Glutamatergic neuron (in vitro differentiated cells): Measurements from ENCODE around the gene LAMTOR4. TPM values are rescaled to one million over a fixed set of nuclear protein-coding genes. Genes with fewer than 3 reads are reported as not detected.

Experiments
- DNase-seq: peaks from one replicate; pipeline ENCODE4 v3.0.0; 2022
- H3K27ac Mint-ChIP-seq: one replicate; pipeline ENCODE4 v1.8.0; 2020; ENCODE audit warnings: mild to moderate bottlenecking, mixed read lengths, inconsistent platforms; ENCODE audit not compliant: unreplicated experiment
- H3K27me3 Mint-ChIP-seq: one replicate; pipeline ENCODE4 v1.8.0; 2020; ENCODE audit warnings: mild to moderate bottlenecking, moderate library complexity, mixed read lengths, inconsistent platforms; ENCODE audit not compliant: unreplicated experiment
- H3K36me3 Mint-ChIP-seq: one replicate; pipeline ENCODE4 v1.8.0; 2020; ENCODE audit warnings: mild to moderate bottlenecking, mixed read lengths, inconsistent platforms; ENCODE audit not compliant: unreplicated experiment
- H3K4me1 Mint-ChIP-seq: one replicate; pipeline ENCODE4 v1.8.0; 2020; ENCODE audit warnings: mild to moderate bottlenecking, low read depth, mixed read lengths, inconsistent platforms; ENCODE audit not compliant: unreplicated experiment
- H3K4me3 Mint-ChIP-seq: one replicate; pipeline ENCODE4 v1.8.0; 2020; ENCODE audit warnings: mild to moderate bottlenecking, mixed read lengths, inconsistent platforms; ENCODE audit not compliant: unreplicated experiment
- H3K9me3 Mint-ChIP-seq: one replicate; pipeline ENCODE4 v1.8.0; 2020; ENCODE audit warnings: mild to moderate bottlenecking, moderate library complexity, mixed read lengths, inconsistent platforms; ENCODE audit not compliant: unreplicated experiment
- CTCF ChIP-seq: fragments of 200-600 bp; sonication (generic); IDR thresholded peaks from one replicate; pipeline ENCODE4 v1.5.0; 2021; ENCODE audit not compliant: partially characterized antibody, unreplicated experiment
- long read RNA-seq: library from polyadenylated mRNA; unstranded; transcript quantifications from one replicate; pipeline ENCODE4 v2.0.0, GENCODE V29; 2020; ENCODE audit not compliant: unreplicated experiment
- total RNA-seq: library from RNA; stranded (reverse); fragmentation: NEBNext Ultra II Directional; extraction: Animal tissue kit (Norgen Biotek cat#: 25700); gene quantifications from one replicate; pipeline ENCODE4 v1.2.1, GENCODE V29; 2021; ENCODE audit not compliant: unreplicated experiment

LAMTOR4 gene
- total RNA-seq: 66.9 TPM
- long read RNA-seq, transcript LAMTOR4-201 (4 exons, 605 nt): major isoform, 50 of 64 reads
- long read RNA-seq, transcript LAMTOR4-205 (4 exons, 621 nt): minor isoform, 5 of 64 reads
- long read RNA-seq, partial matches to known transcripts: 0 of 64 reads
- long read RNA-seq, other reads (novel, unspliced or antisense): 1 of 64 reads

DNA sequence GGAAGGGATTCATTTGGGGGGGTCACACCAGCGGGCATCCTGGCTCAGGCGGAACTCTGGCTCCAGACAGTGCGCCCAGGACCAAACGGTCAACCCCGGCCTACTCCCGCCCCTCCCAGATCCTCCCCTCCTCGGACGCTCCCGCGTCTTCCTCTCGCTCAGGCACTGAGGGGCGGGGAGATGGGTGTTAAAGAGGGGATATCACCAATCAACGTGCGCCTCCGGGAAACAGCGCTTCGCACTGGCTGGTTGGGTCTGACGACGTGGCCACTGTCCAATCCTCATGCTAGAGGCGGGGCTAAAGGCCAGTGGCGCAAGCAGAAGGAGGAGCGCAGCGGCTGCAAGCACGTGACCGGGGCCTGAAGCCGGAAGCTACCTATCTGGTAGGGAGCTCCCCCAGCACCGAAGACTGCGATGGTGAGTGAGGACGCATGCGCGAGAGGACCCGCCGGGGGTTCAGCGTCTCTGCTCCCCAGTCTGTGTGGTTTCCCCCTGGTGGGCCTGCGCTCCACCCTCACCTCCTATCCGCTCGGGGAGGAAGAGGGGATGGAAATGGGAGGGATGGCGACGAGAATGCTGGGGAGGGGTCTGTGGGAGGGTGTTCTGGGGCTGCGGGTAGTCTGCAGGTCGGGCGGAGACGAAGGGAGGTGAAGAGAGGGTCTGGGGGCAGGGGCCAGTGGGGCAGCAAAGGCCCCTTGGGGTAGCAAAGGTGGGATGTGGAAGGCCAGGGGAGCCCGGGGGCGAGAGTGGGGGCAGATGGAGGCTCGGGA, at the start of gene LAMTOR4:
LAMTOR4 (plus strand) TSS at position 360 of the 770 bp plus-strand sequence; CDS start at position 415, 55 bp downstream.
- Mint-ChIP-seq H3K4me3 (peak within 1 kb of the TSS; percentile 97), H3K27me3 (peaks cover 4% of the 10 kb centered on the region), H3K4me1 (no peaks in the 10 kb centered on the region), H3K36me3 (peaks cover 5% of the 10 kb centered on the region), H3K27ac (peak within 1 kb of the TSS; percentile 94), H3K9me3 (peaks cover 4% of the 10 kb centered on the region)
- peak; percentile 95 for DNase-seq
- TF ChIP-seq CTCF: no peak

GRCh38 chr7:100099452-100099851, 49.3 kb upstream of the LAMTOR4 start:
- Mint-ChIP-seq H3K4me1 (peaks cover 32% of the 10 kb centered on the region), H3K27ac (peak overlapping the region; percentile 98), H3K4me3 (peak overlapping the region; percentile 99), H3K27me3 (peaks cover 29% of the 10 kb centered on the region), H3K9me3 (peaks cover 31% of the 10 kb centered on the region), H3K36me3 (peaks cover 23% of the 10 kb centered on the region)
- no peak for DNase-seq
- no peak for TF ChIP-seq CTCF

DNA sequence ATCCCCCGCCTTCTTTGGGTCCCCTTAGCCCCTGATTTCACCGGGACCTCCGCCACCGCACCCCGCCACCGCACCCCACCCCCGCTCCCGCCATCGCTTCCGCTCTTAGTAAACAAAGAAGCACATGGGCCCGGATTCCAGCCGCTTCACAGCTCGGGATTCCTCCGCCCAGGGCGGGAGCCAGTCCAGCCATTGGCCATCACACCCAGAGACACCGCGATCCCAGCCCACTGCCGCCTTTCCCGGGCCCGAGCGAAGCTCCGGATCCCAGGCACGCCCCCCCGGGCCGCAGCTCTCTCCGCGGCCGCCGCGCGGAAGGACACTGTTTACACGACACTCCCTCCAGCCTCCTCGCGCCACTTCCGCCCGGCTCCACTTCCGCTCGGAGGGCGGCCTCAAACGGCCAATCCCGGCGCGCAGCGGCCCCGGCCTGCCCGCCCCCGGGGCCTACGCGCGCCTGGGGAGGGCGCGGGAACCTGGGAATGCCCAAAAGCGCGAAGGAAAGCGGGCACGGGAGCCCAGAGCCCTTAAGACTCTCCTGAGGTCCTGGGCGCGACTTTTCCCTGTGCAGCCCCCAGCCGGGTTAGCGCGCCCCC, 48.2 kb upstream of the LAMTOR4 start:
- peak; percentile 98 for DNase-seq
- TF ChIP-seq CTCF: no peak
- peak overlapping the region; percentile 99 for H3K4me3 Mint-ChIP-seq
- peak overlapping the region; percentile 98 for H3K27ac Mint-ChIP-seq
- peaks cover 29% of the 10 kb centered on the region for H3K27me3 Mint-ChIP-seq
- H3K36me3 Mint-ChIP-seq: peaks cover 23% of the 10 kb centered on the region
- H3K9me3 Mint-ChIP-seq: peaks cover 31% of the 10 kb centered on the region
- H3K4me1 Mint-ChIP-seq: peaks cover 28% of the 10 kb centered on the region

DNA sequence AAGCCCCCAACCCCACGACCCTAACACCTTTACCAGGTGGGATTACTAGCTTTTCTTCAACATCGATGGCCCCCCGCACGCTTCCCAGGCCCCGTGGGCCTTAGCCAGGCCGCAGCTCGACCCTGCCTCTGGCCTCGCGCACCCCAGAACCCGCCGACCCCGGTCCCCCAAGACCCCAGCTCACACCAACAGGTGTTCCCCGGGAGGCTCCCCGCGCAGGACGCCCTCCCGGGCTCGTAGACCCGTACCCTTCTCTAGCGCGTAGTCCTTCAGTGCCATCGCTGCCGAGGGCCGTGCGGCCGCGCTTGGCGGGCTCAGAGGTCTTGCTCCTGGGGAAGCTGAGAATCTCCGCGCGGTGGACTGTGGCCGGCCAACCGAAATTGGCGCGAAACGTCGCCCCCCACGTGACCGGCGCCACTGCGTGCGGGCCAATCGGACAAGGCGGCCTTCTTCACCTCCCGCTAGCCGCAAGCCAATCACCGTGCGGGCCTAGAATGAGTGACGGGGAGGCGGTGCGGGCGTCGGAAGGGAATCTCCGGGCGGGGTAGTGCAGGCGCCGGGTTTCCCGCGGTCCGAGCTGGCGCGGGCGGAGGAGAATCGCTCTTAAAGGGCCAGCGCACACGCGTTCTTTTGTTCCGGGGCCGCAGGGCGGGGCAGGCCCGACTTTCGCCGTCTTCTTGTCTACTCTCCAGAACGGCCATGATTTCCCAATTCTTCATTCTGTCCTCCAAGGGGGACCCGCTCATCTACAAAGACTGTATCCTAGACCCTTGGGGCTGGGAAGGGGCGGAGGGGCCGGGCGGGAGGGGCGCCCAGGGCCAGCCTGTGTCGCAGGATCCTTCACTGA, 47.5 kb upstream of the LAMTOR4 start, which contains the start of the genes AP4M1 and MCM7:
AP4M1 (plus strand) TSS at position 628 of the 847 bp plus-strand sequence; CDS start at position 700, 72 bp downstream.
MCM7 (minus strand) TSS at position 382 of the 847 bp plus-strand sequence; CDS start at position 279, 103 bp downstream.
- Mint-ChIP-seq H3K27me3 (peaks cover 29% of the 10 kb centered on the region), H3K4me1 (peaks cover 28% of the 10 kb centered on the region), H3K4me3 (peak within 1 kb of the TSS; percentile 99), H3K9me3 (peaks cover 29% of the 10 kb centered on the region), H3K27ac (peak within 1 kb of the TSS; percentile 98), H3K36me3 (peaks cover 23% of the 10 kb centered on the region)
- peak; percentile 99 for DNase-seq
- peak; percentile 20 for TF ChIP-seq CTCF
